ENCODE data around the gene RNF213.

RNF213 gene

DNA sequence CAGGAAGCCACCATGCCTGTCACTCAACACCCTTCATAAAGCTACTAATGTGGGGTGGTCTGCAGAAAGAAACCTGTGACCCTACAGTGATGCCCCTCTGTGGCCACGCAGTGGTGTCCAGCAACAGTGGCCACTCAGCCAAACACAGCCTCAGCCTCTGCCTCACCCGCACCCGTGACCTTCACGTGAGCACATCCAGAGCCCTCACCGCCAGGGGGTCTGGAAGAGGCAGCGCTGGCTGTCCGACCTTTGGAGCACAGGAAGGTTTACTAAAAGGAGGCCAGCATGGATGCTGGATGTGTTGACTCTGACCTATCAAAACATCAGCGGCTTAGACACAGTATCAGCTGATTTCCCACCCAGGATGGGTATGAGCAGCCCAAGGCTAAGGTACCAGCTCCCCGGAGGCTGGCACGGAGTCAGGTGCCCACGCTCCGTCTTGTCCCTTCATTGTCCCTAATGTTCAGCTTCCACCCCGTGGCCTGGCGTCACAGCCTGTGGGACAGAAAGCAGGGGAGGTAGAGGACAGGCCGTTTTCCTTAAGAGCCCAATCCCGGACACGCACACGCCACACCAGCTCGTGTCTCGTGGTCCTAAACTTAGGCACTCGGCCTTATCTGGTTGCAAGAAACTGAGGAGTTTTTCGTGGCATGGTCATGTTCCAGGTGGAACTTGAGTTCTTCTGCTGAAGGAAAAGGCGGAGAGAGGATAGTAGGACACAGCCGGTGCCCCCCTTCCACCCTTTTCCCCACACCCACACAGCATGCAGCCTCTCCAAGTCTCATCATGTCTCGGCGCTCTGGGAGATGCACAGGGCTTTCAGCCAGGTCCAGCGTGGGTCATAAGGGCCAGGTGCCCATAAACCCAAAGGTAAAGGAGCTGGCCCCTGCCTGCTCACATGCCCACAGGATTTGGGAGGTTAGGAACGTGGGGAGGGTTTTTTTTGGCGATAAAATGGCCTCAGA lies 104.6 kb downstream of the RNF213 start:
- TF ChIP-seq GABPA (IDR thresholded peaks at IDR 0.05; ENCODE audit: low read depth), result no peak
- TF ChIP-seq, protein P1, sequence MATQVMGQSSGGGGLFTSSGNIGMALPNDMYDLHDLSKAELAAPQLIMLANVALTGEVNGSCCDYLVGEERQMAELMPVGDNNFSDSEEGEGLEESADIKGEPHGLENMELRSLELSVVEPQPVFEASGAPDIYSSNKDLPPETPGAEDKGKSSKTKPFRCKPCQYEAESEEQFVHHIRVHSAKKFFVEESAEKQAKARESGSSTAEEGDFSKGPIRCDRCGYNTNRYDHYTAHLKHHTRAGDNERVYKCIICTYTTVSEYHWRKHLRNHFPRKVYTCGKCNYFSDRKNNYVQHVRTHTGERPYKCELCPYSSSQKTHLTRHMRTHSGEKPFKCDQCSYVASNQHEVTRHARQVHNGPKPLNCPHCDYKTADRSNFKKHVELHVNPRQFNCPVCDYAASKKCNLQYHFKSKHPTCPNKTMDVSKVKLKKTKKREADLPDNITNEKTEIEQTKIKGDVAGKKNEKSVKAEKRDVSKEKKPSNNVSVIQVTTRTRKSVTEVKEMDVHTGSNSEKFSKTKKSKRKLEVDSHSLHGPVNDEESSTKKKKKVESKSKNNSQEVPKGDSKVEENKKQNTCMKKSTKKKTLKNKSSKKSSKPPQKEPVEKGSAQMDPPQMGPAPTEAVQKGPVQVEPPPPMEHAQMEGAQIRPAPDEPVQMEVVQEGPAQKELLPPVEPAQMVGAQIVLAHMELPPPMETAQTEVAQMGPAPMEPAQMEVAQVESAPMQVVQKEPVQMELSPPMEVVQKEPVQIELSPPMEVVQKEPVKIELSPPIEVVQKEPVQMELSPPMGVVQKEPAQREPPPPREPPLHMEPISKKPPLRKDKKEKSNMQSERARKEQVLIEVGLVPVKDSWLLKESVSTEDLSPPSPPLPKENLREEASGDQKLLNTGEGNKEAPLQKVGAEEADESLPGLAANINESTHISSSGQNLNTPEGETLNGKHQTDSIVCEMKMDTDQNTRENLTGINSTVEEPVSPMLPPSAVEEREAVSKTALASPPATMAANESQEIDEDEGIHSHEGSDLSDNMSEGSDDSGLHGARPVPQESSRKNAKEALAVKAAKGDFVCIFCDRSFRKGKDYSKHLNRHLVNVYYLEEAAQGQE (IDR thresholded peaks at IDR 0.05; ENCODE audit: insufficient replicate concordance, low read depth), result no peak
- TF ChIP-seq, protein P2, sequence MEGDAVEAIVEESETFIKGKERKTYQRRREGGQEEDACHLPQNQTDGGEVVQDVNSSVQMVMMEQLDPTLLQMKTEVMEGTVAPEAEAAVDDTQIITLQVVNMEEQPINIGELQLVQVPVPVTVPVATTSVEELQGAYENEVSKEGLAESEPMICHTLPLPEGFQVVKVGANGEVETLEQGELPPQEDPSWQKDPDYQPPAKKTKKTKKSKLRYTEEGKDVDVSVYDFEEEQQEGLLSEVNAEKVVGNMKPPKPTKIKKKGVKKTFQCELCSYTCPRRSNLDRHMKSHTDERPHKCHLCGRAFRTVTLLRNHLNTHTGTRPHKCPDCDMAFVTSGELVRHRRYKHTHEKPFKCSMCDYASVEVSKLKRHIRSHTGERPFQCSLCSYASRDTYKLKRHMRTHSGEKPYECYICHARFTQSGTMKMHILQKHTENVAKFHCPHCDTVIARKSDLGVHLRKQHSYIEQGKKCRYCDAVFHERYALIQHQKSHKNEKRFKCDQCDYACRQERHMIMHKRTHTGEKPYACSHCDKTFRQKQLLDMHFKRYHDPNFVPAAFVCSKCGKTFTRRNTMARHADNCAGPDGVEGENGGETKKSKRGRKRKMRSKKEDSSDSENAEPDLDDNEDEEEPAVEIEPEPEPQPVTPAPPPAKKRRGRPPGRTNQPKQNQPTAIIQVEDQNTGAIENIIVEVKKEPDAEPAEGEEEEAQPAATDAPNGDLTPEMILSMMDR (IDR thresholded peaks at IDR 0.05; ENCODE audit: insufficient read depth, low read length), result no peak
- no peak for TF ChIP-seq POLR2AphosphoS5 (IDR thresholded peaks at IDR 0.05; ENCODE audit: low read depth)
- no peak for TF ChIP-seq SPI1 (IDR thresholded peaks at IDR 0.05; ENCODE audit: borderline replicate concordance, low read depth)
- DNase-seq (ENCODE audit: low read depth in 1 of 2, low spot score in 1 of 2), result no peak
- Histone ChIP-seq H3K4me3 (replicated peaks; ENCODE audit: insufficient read depth, low read length) (no peak overlapping the region), H3K27me3 (ENCODE audit: insufficient read depth, poor library complexity, severe bottlenecking) (no peaks in the 10 kb centered on the region), H3K27ac (replicated peaks) (no peak overlapping the region)

DNA sequence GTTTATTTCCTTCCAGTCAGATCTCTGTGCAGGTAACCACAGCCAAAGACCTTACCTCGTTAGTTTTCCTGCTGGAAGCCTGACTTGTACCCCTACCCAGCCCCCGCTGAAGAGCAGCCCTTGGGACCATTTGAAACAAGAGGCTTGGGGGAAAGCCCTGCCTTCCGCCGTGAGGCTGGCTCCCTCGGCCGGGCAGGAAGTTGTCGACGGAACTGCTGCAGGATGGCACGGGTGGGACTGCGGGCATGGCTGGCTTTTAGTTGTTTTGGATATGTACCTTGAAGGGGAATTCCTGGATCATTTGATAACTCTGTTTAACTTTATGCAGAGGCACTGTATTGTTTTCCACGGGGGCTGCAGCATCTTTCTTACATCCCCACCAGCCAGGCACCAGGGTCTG lies 105.3 kb downstream of the RNF213 start:
- DNase-seq (ENCODE audit: low read depth in 1 of 2, low spot score in 1 of 2), result no peak
- TF ChIP-seq, protein P1 (IDR thresholded peaks at IDR 0.05; ENCODE audit: insufficient replicate concordance, low read depth), result no peak
- TF ChIP-seq POLR2AphosphoS5 (IDR thresholded peaks at IDR 0.05; ENCODE audit: low read depth), result no peak
- no peak for TF ChIP-seq SPI1 (IDR thresholded peaks at IDR 0.05; ENCODE audit: borderline replicate concordance, low read depth)
- TF ChIP-seq, protein P2 (IDR thresholded peaks at IDR 0.05; ENCODE audit: insufficient read depth, low read length), result no peak
- TF ChIP-seq GABPA (IDR thresholded peaks at IDR 0.05; ENCODE audit: low read depth), result no peak

DNA sequence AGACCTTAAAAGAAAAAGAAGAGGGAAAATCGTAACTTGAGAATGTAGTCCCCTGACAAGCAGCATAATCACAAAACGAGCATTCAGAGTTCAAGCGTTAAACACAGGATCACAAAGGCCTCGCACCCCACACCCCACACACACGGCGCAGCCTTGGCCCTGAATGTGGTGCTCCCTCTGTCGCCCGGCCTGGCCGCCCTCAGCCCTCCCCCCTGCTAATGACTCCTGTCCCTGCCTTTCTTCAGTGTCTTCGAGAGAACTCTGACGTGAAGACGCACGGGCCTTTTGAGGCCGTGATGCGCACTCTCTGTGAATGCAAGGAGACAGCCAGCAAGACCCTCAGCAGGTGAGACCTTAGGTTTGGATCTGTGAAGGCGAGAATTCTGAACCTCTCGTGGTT lies 106.9 kb downstream of the RNF213 start:
- no peaks in the 10 kb centered on the region for H3K27me3 ChIP-seq (ENCODE audit: insufficient read depth, poor library complexity, severe bottlenecking)
- DNase-seq (ENCODE audit: low read depth in 1 of 2, low spot score in 1 of 2), result no peak
- TF ChIP-seq GABPA (IDR thresholded peaks at IDR 0.05; ENCODE audit: low read depth) (no peak), SPI1 (IDR thresholded peaks at IDR 0.05; ENCODE audit: borderline replicate concordance, low read depth) (no peak), POLR2AphosphoS5 (IDR thresholded peaks at IDR 0.05; ENCODE audit: low read depth) (no peak)
- TF ChIP-seq, protein P1 (IDR thresholded peaks at IDR 0.05; ENCODE audit: insufficient replicate concordance, low read depth), result no peak
- TF ChIP-seq, protein P2 (IDR thresholded peaks at IDR 0.05; ENCODE audit: insufficient read depth, low read length), result no peak
- H3K27ac ChIP-seq (replicated peaks), result no peak overlapping the region
- H3K4me3 ChIP-seq (replicated peaks; ENCODE audit: insufficient read depth, low read length), result no peak overlapping the region

More for the DNA sequence above, 105.3 kb downstream of the RNF213 start:
- H3K27ac ChIP-seq (replicated peaks), result no peak overlapping the region
- H3K4me3 ChIP-seq (replicated peaks; ENCODE audit: insufficient read depth, low read length), result no peak overlapping the region
- H3K27me3 ChIP-seq (ENCODE audit: insufficient read depth, poor library complexity, severe bottlenecking), result no peaks in the 10 kb centered on the region
